ENCODE measurements around the gene COG5. TPM values are rescaled to one million over a fixed set of nuclear protein-coding genes. Genes with fewer than 3 reads are reported as not detected.
"Not testable (repeated sequence)": the region's sequence is repeated elsewhere in the genome, so short reads cannot be mapped to it uniquely, and the experiment has no call there.

The COG5 gene
- total RNA-seq, 2 donors from 2014 or later: 39.7 to 45.8 TPM

- intact Hi-C loops (cut with DNase I, micrococcal nuclease): no loop called here
- DNase-seq (peak in 1 of 2 donors; percentile 16), ATAC-seq (peak; percentile 93)
These were observed 339.1 kb downstream of the COG5 start for GRCh38 chr7:107224374-107225223.

GRCh38 chr7:107220806-107221205 is 342.9 kb downstream of the COG5 start:
- DNase-seq; ATAC-seq; intact Hi-C loops (cut with DNase I, micrococcal nuclease): not testable (repeated sequence)

GRCh38 chr7:107220356-107220755 is 343.4 kb downstream of the COG5 start:
- no peak for ATAC-seq
- intact Hi-C loops (cut with DNase I, micrococcal nuclease): no loop called here
- no peak for DNase-seq

GRCh38 chr7:107219563-107220244 is 344.0 kb downstream of the COG5 start:
- intact Hi-C loops (cut with DNase I, micrococcal nuclease): no loop called here
- ATAC-seq: no peak
- no peak for DNase-seq

GRCh38 chr7:107213945-107214344 is 349.8 kb downstream of the COG5 start:
- intact Hi-C loops (cut with DNase I, micrococcal nuclease): no loop called here
- ATAC-seq (no peak), DNase-seq (no peak)

- intact Hi-C loops (cut with DNase I, micrococcal nuclease): no loop called here
- ATAC-seq (no peak), DNase-seq (no peak)
These were observed 350.4 kb downstream of the COG5 start for GRCh38 chr7:107213193-107213788.

GRCh38 chr7:107212725-107213124 is 351.0 kb downstream of the COG5 start:
- intact Hi-C loops (cut with DNase I, micrococcal nuclease): no loop called here
- DNase-seq: no peak
- no peak for ATAC-seq

GRCh38 chr7:107210400-107210799 is 353.3 kb downstream of the COG5 start:
- DNase-seq (no peak), ATAC-seq (no peak)
- intact Hi-C loops (cut with DNase I, micrococcal nuclease): no loop called here

GRCh38 chr7:107209565-107209964 is 354.2 kb downstream of the COG5 start:
- ATAC-seq (peak; percentile 90), DNase-seq (peak in 1 of 2 donors; percentile 30)
- intact Hi-C loops (cut with DNase I, micrococcal nuclease): no loop called here

GRCh38 chr7:107208563-107208962 is 355.2 kb downstream of the COG5 start:
- intact Hi-C loops (cut with DNase I, micrococcal nuclease): no loop called here
- ATAC-seq (no peak), DNase-seq (no peak)

GRCh38 chr7:107208024-107208521 is 355.6 kb downstream of the COG5 start:
- intact Hi-C loops (cut with DNase I, micrococcal nuclease): no loop called here
- ATAC-seq: no peak

GRCh38 chr7:107207459-107207858 is 356.3 kb downstream of the COG5 start:
- no peak for DNase-seq
- intact Hi-C loops (cut with DNase I, micrococcal nuclease): no loop called here
- ATAC-seq: no peak

More at GRCh38 chr7:107208024-107208521, 355.6 kb downstream of the COG5 start:
- DNase-seq: no peak

- ATAC-seq: no peak
- intact Hi-C loops (cut with DNase I, micrococcal nuclease): no loop called here
- no peak for DNase-seq
These were observed 357.0 kb downstream of the COG5 start for GRCh38 chr7:107206706-107207105.

GRCh38 chr7:107206136-107206535 is 357.6 kb downstream of the COG5 start:
- DNase-seq (no peak), ATAC-seq (no peak)
- intact Hi-C loops (cut with DNase I, micrococcal nuclease): no loop called here

- intact Hi-C loops (cut with DNase I, micrococcal nuclease): no loop called here
- DNase-seq: no peak
- ATAC-seq: no peak
These were observed 360.1 kb downstream of the COG5 start for GRCh38 chr7:107203607-107204006.

- intact Hi-C loops (cut with DNase I, micrococcal nuclease): no loop called here
- ATAC-seq (peak; percentile 88), DNase-seq (peak in 1 of 2 donors; percentile 56)
These were observed 361.8 kb downstream of the COG5 start for GRCh38 chr7:107201795-107202450.

GRCh38 chr7:107196834-107197610 is 366.7 kb downstream of the COG5 start:
- peak; percentile 35 for ATAC-seq
- DNase-seq: no peak
- intact Hi-C loops (cut with DNase I, micrococcal nuclease): no loop called here

- DNase-seq: no peak
- ATAC-seq: no peak
- intact Hi-C loops (cut with DNase I, micrococcal nuclease): no loop called here
These were observed 369.7 kb downstream of the COG5 start for GRCh38 chr7:107194052-107194451.
